Fibroblast of villous mesenchyme (primary cell): ENCODE measurements around the gene MOCS3. TPM values are rescaled to one million over a fixed set of nuclear protein-coding genes. Genes with fewer than 3 reads are reported as not detected.
A peak's percentile ranks its signal among the peaks of the same experiment; 100 is the strongest.

Experiments
- DNase-seq: peaks from one replicate; pipeline ENCODE4 v3.0.0-alpha.2; 2010; ENCODE audit warnings: low read depth
- H3K4me3 ChIP-seq: 2 replicates; pipeline ENCODE4 v1.5.1; 2011; ENCODE audit warnings: low read depth, mild to moderate bottlenecking, low read length
- total RNA-seq: library from RNA; depleted of rRNA; stranded (reverse); fragments of >200 nt; gene quantifications from 2 replicates; pipeline ENCODE4 v1.2.3, GENCODE V29; 2012
- TF ChIP-seq, protein P1 (sequence below): IDR thresholded peaks from 2 replicates; pipeline ENCODE4 v1.5.1; 2012; ENCODE audit warnings: low read depth, mild to moderate bottlenecking, low read length; ENCODE audit not compliant: insufficient read depth

MOCS3 gene
- total RNA-seq, 1 donor, result 10.4 TPM

DNA sequence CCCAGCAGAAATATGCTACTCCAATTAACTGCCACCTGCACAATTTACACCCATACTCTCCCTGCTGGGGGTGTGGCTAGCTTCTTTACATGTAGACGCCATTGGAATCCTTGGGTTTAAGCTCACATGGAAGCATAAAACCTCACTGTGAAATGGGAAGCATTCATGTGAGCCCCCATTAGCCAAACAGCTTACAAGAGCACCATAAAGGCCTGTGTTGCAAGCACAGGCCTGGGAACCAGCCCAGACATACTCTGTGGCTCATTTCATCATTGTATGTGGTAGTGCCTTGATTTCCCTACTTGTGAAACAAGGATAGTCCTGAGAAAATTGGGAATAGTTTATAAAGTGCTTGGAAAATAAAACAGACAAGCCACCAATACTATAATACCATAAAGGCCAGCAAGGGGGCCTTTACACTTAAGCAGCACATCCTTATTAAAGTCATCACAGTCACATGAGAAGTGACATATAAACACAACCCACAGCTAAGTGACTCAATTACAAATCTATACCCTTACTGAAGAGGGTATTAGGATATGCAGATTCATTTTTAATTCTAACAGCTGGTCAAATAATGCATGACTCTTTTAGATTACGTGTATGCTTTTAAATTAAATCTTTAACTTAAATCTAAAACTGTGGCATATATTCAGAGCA lies 34.2 kb upstream of the MOCS3 start:
- TF ChIP-seq, protein P1, sequence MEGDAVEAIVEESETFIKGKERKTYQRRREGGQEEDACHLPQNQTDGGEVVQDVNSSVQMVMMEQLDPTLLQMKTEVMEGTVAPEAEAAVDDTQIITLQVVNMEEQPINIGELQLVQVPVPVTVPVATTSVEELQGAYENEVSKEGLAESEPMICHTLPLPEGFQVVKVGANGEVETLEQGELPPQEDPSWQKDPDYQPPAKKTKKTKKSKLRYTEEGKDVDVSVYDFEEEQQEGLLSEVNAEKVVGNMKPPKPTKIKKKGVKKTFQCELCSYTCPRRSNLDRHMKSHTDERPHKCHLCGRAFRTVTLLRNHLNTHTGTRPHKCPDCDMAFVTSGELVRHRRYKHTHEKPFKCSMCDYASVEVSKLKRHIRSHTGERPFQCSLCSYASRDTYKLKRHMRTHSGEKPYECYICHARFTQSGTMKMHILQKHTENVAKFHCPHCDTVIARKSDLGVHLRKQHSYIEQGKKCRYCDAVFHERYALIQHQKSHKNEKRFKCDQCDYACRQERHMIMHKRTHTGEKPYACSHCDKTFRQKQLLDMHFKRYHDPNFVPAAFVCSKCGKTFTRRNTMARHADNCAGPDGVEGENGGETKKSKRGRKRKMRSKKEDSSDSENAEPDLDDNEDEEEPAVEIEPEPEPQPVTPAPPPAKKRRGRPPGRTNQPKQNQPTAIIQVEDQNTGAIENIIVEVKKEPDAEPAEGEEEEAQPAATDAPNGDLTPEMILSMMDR, result no peak
- DNase-seq, result peak; percentile 61
- H3K4me3 ChIP-seq, result no peak overlapping the region

DNA sequence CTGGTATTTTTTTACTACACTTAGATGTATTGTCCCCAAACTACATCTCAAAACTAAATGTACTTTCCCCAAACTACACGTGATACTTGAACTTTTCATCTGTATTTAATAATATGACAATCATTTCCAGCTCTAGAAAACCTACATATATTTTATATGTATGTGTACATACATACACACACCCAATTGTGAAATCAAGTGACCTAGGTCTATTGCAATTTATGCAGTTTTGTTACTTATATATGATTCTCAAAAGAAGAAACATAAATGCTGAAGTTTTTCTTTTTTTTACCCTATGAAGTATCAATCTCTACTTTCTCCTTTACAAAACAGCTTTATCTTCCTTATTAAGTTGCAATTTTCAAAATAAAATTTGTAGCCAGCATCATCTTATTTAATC lies 32.1 kb upstream of the MOCS3 start:
- TF ChIP-seq, protein P1, result no peak
- no peak overlapping the region for H3K4me3 ChIP-seq
- no peak for DNase-seq

DNA sequence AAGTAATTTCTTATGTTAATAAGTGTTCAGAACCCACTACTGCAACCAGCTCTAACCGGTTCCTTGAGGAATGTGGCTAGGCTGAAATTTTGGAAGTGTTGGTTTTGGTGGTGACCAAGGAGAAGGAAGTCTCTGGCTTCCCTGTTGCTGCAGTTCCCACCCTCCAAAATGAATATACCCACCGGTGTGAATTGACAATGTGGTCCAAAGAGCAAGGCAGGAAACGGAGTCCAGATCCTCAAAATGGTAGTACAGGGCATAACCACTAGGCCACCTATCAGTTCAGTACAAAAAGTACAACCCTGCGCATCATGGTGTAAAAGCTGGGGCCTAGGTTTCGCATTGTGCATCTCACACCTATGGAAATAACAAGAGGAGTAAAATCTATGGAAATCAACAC lies 30.1 kb upstream of the MOCS3 start:
- TF ChIP-seq, protein P1, result peak; percentile 4
- no peak for DNase-seq
- H3K4me3 ChIP-seq, result peak overlapping the region; percentile 91

DNA sequence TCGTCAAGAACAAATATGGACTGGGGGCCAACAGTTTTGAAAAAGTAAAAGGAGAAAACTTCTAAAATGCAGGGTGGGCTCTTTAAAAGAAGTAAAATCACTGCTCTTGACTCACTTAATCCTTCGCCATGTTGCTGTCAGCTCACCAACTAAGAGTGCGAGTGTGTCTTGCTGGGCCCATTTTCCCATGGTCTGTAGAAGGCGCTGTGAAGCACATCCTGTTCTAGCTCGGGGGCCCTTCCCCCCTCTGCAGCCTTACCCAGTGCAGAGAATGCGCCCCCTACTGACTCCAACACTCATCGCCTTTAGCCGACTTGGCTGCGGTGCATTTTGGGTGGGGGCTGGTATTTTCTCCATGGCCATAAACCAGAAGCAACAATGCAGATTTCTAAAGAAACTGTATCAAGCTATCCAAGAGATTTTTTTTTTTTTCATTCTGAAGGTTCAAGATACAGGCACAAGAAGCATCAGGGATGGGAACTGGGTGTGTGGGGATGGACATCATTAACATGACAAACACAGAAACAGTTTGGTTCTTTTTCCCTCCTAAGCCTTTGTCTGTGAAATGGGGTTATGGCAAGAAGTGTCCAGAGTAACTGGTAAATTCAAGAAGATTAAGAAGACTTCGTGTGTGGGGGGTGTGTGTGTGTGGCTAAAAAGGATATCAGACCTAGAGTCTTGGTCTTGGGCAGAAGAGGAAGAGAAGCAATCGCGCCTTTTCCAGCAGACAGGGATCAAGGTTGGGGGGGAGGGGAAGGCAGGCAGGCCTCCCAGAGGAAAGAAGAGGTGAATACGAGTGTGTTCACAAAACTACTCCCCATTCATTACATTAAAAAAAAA lies 29.1 kb upstream of the MOCS3 start:
- peak; percentile 97 for DNase-seq
- peak overlapping the region; percentile 91 for H3K4me3 ChIP-seq
- TF ChIP-seq, protein P1, result peak; percentile 99

DNA sequence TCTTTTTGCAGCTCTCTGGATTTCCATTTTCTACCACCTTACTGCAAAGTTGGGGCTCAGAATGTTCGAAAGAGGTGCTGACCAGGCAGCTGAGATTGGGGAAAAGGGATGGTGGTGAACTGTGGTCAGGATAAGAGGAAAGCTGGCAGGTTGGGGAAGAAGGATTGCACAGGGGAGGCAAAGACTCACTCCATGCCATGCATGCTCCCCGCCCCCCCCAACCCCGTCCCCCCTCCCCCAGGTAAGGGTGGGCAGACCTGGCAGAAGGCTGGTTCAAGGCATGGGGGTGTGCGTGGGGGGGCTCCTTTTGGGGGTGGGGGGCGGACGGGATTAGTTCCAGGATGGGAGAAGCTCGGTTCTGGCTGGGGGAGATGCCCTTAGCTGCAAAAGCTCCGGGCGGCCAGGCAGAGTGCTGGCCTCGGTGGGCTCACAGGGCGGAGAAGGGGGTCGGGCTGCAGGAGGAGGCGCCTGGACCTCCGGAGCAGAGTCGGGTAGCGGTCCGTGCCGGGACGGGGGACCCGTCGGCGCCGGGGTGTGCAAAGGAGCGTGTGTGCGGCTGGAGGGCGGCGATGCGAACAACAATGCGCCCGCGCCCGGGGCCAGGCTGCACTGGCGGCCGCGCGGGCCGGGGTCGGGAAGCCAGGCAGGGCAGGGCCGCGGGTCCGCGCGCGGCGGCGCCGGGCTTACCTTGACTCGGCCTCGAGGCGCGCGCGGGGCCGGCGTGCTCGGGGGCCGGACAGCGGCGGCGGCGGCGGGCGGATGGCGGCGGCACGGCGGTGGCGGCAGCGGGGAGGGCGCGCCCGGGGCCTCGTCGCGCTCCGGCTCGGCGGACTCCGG lies 28.3 kb upstream of the MOCS3 start:
- DNase-seq, result no peak
- TF ChIP-seq, protein P1, result no peak

DNA sequence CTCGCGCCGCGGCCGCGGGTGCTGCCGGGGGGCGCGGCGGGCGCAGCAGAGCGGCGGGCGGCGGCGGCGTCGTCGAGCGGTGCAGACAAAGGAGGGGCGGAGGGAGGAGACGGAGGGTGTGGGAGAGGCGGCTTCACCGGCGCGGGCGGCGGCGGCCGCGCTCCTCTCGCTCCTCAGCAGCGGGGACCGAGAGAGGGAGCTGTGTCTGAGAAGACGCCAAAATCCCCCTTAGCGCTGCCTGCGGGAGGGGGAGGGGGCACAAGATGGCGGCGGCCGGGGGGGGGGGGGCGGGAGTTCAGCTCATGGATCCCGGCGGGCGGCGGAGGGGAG lies 27.7 kb upstream of the MOCS3 start:
- H3K4me3 ChIP-seq, result peak overlapping the region; percentile 91
- no peak for DNase-seq
- TF ChIP-seq, protein P1, result no peak

More for the DNA sequence above, 28.3 kb upstream of the MOCS3 start:
- H3K4me3 ChIP-seq, result peak overlapping the region; percentile 91
